ENCODE data around the gene CUBN.

CUBN gene

GRCh38 chr10:16853201-16853600 lies 276.4 kb downstream of the CUBN start:
- Histone ChIP-seq H3K36me3 (ENCODE audit: insufficient read depth, low read length) (no peaks in the 10 kb centered on the region), H3K4me3 (no peak overlapping the region), H3K27ac (no peak overlapping the region), H3K9me3 (ENCODE audit: low read depth, low read length) (no peaks in the 10 kb centered on the region), H3K9ac (ENCODE audit: insufficient read length) (no peak overlapping the region)
- TF ChIP-seq FOXP2 (optimal IDR thresholded peaks at IDR 0.05; ENCODE audit: control extremely low read depth, extremely low read length, insufficient read depth) (no peak), EZH2 (IDR thresholded peaks at IDR 0.05) (no peak), POLR2AphosphoS5 (IDR thresholded peaks at IDR 0.05; ENCODE audit: borderline replicate concordance, low read depth, low read length) (no peak)
- no peak for DNase-seq (ENCODE audit: low read depth, low spot score)

GRCh38 chr10:16852624-16853023 lies 277.0 kb downstream of the CUBN start:
- Histone ChIP-seq H3K36me3 (ENCODE audit: insufficient read depth, low read length) (no peaks in the 10 kb centered on the region), H3K9me3 (ENCODE audit: low read depth, low read length) (no peaks in the 10 kb centered on the region), H3K27ac (no peak overlapping the region), H3K4me3 (no peak overlapping the region), H3K9ac (ENCODE audit: insufficient read length) (no peak overlapping the region)
- TF ChIP-seq FOXP2 (optimal IDR thresholded peaks at IDR 0.05; ENCODE audit: control extremely low read depth, extremely low read length, insufficient read depth) (no peak), POLR2AphosphoS5 (IDR thresholded peaks at IDR 0.05; ENCODE audit: borderline replicate concordance, low read depth, low read length) (no peak), EZH2 (IDR thresholded peaks at IDR 0.05) (no peak)
- no peak for DNase-seq (ENCODE audit: low read depth, low spot score)

GRCh38 chr10:16848562-16849154 lies 281.0 kb downstream of the CUBN start:
- no peak for TF ChIP-seq FOXP2 (optimal IDR thresholded peaks at IDR 0.05; ENCODE audit: control extremely low read depth, extremely low read length, insufficient read depth)
- no peak for TF ChIP-seq POLR2AphosphoS5 (IDR thresholded peaks at IDR 0.05; ENCODE audit: borderline replicate concordance, low read depth, low read length)
- TF ChIP-seq EZH2 (IDR thresholded peaks at IDR 0.05): no peak
- H3K36me3 ChIP-seq (ENCODE audit: insufficient read depth, low read length): no peaks in the 10 kb centered on the region
- no peaks in the 10 kb centered on the region for H3K9me3 ChIP-seq (ENCODE audit: low read depth, low read length)
- no peak overlapping the region for H3K9ac ChIP-seq (ENCODE audit: insufficient read length)
- no peak overlapping the region for H3K27ac ChIP-seq
- H3K4me3 ChIP-seq: no peak overlapping the region
- no peak for DNase-seq (ENCODE audit: low read depth, low spot score)

GRCh38 chr10:16847644-16848043 lies 282.0 kb downstream of the CUBN start:
- DNase-seq (ENCODE audit: low read depth, low spot score): no peak
- H3K9ac ChIP-seq (ENCODE audit: insufficient read length): no peak overlapping the region
- H3K36me3 ChIP-seq (ENCODE audit: insufficient read depth, low read length): no peaks in the 10 kb centered on the region
- no peak overlapping the region for H3K4me3 ChIP-seq
- H3K9me3 ChIP-seq (ENCODE audit: low read depth, low read length): no peaks in the 10 kb centered on the region
- no peak overlapping the region for H3K27ac ChIP-seq
- TF ChIP-seq FOXP2 (optimal IDR thresholded peaks at IDR 0.05; ENCODE audit: control extremely low read depth, extremely low read length, insufficient read depth) (no peak), EZH2 (IDR thresholded peaks at IDR 0.05) (no peak), POLR2AphosphoS5 (IDR thresholded peaks at IDR 0.05; ENCODE audit: borderline replicate concordance, low read depth, low read length) (no peak)

GRCh38 chr10:16845248-16845647 lies 284.4 kb downstream of the CUBN start:
- H3K4me3 ChIP-seq: no peak overlapping the region
- H3K36me3 ChIP-seq (ENCODE audit: insufficient read depth, low read length): no peaks in the 10 kb centered on the region
- no peaks in the 10 kb centered on the region for H3K9me3 ChIP-seq (ENCODE audit: low read depth, low read length)
- no peak overlapping the region for H3K27ac ChIP-seq
- no peak for DNase-seq (ENCODE audit: low read depth, low spot score)
- no peak overlapping the region for H3K9ac ChIP-seq (ENCODE audit: insufficient read length)
- TF ChIP-seq POLR2AphosphoS5 (IDR thresholded peaks at IDR 0.05; ENCODE audit: borderline replicate concordance, low read depth, low read length): no peak
- no peak for TF ChIP-seq FOXP2 (optimal IDR thresholded peaks at IDR 0.05; ENCODE audit: control extremely low read depth, extremely low read length, insufficient read depth)
- TF ChIP-seq EZH2 (IDR thresholded peaks at IDR 0.05): no peak

GRCh38 chr10:16843252-16843870 lies 286.2 kb downstream of the CUBN start:
- TF ChIP-seq FOXP2 (optimal IDR thresholded peaks at IDR 0.05; ENCODE audit: control extremely low read depth, extremely low read length, insufficient read depth): no peak
- no peak for TF ChIP-seq POLR2AphosphoS5 (IDR thresholded peaks at IDR 0.05; ENCODE audit: borderline replicate concordance, low read depth, low read length)
- TF ChIP-seq EZH2 (IDR thresholded peaks at IDR 0.05): no peak
- Histone ChIP-seq H3K9ac (ENCODE audit: insufficient read length) (no peak overlapping the region), H3K27ac (no peak overlapping the region), H3K4me3 (no peak overlapping the region), H3K9me3 (ENCODE audit: low read depth, low read length) (no peaks in the 10 kb centered on the region), H3K36me3 (ENCODE audit: insufficient read depth, low read length) (no peaks in the 10 kb centered on the region)
- peak; percentile 45 for DNase-seq (ENCODE audit: low read depth, low spot score)

- H3K36me3 ChIP-seq (ENCODE audit: insufficient read depth, low read length): no peaks in the 10 kb centered on the region
- H3K4me3 ChIP-seq: no peak overlapping the region
- no peak overlapping the region for H3K27ac ChIP-seq
- no peak overlapping the region for H3K9ac ChIP-seq (ENCODE audit: insufficient read length)
- TF ChIP-seq EZH2 (IDR thresholded peaks at IDR 0.05) (no peak), FOXP2 (optimal IDR thresholded peaks at IDR 0.05; ENCODE audit: control extremely low read depth, extremely low read length, insufficient read depth) (no peak), POLR2AphosphoS5 (IDR thresholded peaks at IDR 0.05; ENCODE audit: borderline replicate concordance, low read depth, low read length) (no peak)
- no peaks in the 10 kb centered on the region for H3K9me3 ChIP-seq (ENCODE audit: low read depth, low read length)
- DNase-seq (ENCODE audit: low read depth, low spot score): no peak
Measured at GRCh38 chr10:16835228-16835627, 294.4 kb downstream of the CUBN start.

- Histone ChIP-seq H3K9ac (ENCODE audit: insufficient read length) (peak overlapping the region; percentile 20), H3K27ac (peak overlapping the region; percentile 90)
Measured at GRCh38 chr10:16832351-16833080, 297.1 kb downstream of the CUBN start.

More at GRCh38 chr10:16832351-16833080, 297.1 kb downstream of the CUBN start:
- Histone ChIP-seq H3K9me3 (ENCODE audit: low read depth, low read length) (no peaks in the 10 kb centered on the region), H3K36me3 (ENCODE audit: insufficient read depth, low read length) (no peaks in the 10 kb centered on the region), H3K4me3 (peak overlapping the region; percentile 67)
- TF ChIP-seq EZH2 (IDR thresholded peaks at IDR 0.05) (no peak), FOXP2 (optimal IDR thresholded peaks at IDR 0.05; ENCODE audit: control extremely low read depth, extremely low read length, insufficient read depth) (no peak), POLR2AphosphoS5 (IDR thresholded peaks at IDR 0.05; ENCODE audit: borderline replicate concordance, low read depth, low read length) (no peak)
- DNase-seq (ENCODE audit: low read depth, low spot score): peak; percentile 72

Measured in SK-N-MC (cell line).